Parathyroid adenoma (tissue), 2 donors: Measurements from ENCODE around the gene RAB30.
"Not testable (repeated sequence)": the region's sequence is repeated elsewhere in the genome, so short reads cannot be mapped to it uniquely, and the experiment has no call there.

Source experiments
- H2AFZ ChIP-seq: fragments of 300-600 bp; sonication (generic); one replicate; pipeline ENCODE4 v1.7.0; 2017; ENCODE audit warnings: antibody characterized with exemption, mild to moderate bottlenecking
- H3K27ac ChIP-seq: fragments of 300-600 bp; sonication (generic); one replicate; pipeline ENCODE4 v1.7.0; 2017
- H3K27me3 ChIP-seq: fragments of 300-600 bp; sonication (generic); one replicate; pipeline ENCODE4 v1.7.0; 2017; ENCODE audit warnings: low read length; ENCODE audit not compliant: control insufficient read depth, insufficient read depth
- H3K36me3 ChIP-seq: fragments of 300-600 bp; sonication (generic); one replicate; pipeline ENCODE4 v1.7.0; 2017; ENCODE audit warnings: low read length; ENCODE audit not compliant: control insufficient read depth, insufficient read depth
- H3K4me1 ChIP-seq: fragments of 300-600 bp; sonication (generic); one replicate; pipeline ENCODE4 v1.7.0; 2017; ENCODE audit warnings: control low read depth
- H3K4me2 ChIP-seq: fragments of 300-600 bp; sonication (generic); one replicate; pipeline ENCODE4 v1.7.0; 2017; ENCODE audit warnings: low read length
- H3K4me3 ChIP-seq: fragments of 300-600 bp; sonication (generic); one replicate; pipeline ENCODE4 v1.7.0; 2017; ENCODE audit warnings: low read depth, low read length
- H3K79me2 ChIP-seq: fragments of 300-600 bp; sonication (generic); one replicate; pipeline ENCODE4 v1.7.0; 2017; ENCODE audit warnings: control low read depth
- H3K9ac ChIP-seq: fragments of 300-600 bp; sonication (generic); one replicate; pipeline ENCODE4 v1.7.0; 2017; ENCODE audit warnings: mild to moderate bottlenecking
- H3K9me3 ChIP-seq: fragments of 300-600 bp; sonication (generic); one replicate; pipeline ENCODE4 v1.7.0; 2017; ENCODE audit warnings: low read length; ENCODE audit not compliant: control insufficient read depth
- CTCF ChIP-seq: fragments of 300-600 bp; sonication (generic); IDR thresholded peaks from one replicate; pipeline ENCODE4 v1.7.0; 2017; ENCODE audit warnings: antibody characterized with exemption, mild to moderate bottlenecking
- donor health status: primary hyperparathyroidism.

The RAB30 gene

GRCh38 chr11:82974851-82975250 is 96.8 kb downstream of the RAB30 start:
- Histone ChIP-seq H3K9ac (no peak overlapping the region), H3K4me2 (no peak overlapping the region), H3K79me2 (no peaks in the 10 kb centered on the region), H3K27me3 (no peaks in the 10 kb centered on the region), H3K36me3 (no peaks in the 10 kb centered on the region), H3K27ac (no peak overlapping the region), H3K4me1 (no peaks in the 10 kb centered on the region), H2AFZ (no peak overlapping the region), H3K4me3 (no peak overlapping the region), H3K9me3 (no peaks in the 10 kb centered on the region)
- no peak for TF ChIP-seq CTCF

GRCh38 chr11:82974135-82974534 is 97.6 kb downstream of the RAB30 start:
- no peak overlapping the region for H3K4me3 ChIP-seq
- no peaks in the 10 kb centered on the region for H3K27me3 ChIP-seq
- no peaks in the 10 kb centered on the region for H3K36me3 ChIP-seq
- H3K79me2 ChIP-seq: no peaks in the 10 kb centered on the region
- no peak overlapping the region for H2AFZ ChIP-seq
- no peak for TF ChIP-seq CTCF
- H3K4me2 ChIP-seq: no peak overlapping the region
- no peak overlapping the region for H3K9ac ChIP-seq
- no peak overlapping the region for H3K27ac ChIP-seq
- no peaks in the 10 kb centered on the region for H3K9me3 ChIP-seq
- no peaks in the 10 kb centered on the region for H3K4me1 ChIP-seq

GRCh38 chr11:82972103-82972502 is 99.6 kb downstream of the RAB30 start:
- Histone ChIP-seq H3K27me3 (no peaks in the 10 kb centered on the region), H3K4me1 (no peaks in the 10 kb centered on the region), H3K4me2 (no peak overlapping the region), H3K27ac (no peak overlapping the region), H3K4me3 (no peak overlapping the region), H3K9me3 (no peaks in the 10 kb centered on the region), H3K9ac (no peak overlapping the region), H2AFZ (no peak overlapping the region), H3K36me3 (no peaks in the 10 kb centered on the region), H3K79me2 (no peaks in the 10 kb centered on the region)
- TF ChIP-seq CTCF: no peak

- not testable (repeated sequence) for H2AFZ ChIP-seq, H3K4me3 ChIP-seq
Measured at GRCh38 chr11:82971519-82971946, 100.2 kb downstream of the RAB30 start.

GRCh38 chr11:82970507-82971083 is 101.1 kb downstream of the RAB30 start:
- not testable (repeated sequence) for H3K4me3 ChIP-seq, H2AFZ ChIP-seq, H3K27me3 ChIP-seq, H3K9me3 ChIP-seq, H3K79me2 ChIP-seq, H3K9ac ChIP-seq, H3K27ac ChIP-seq, H3K4me1 ChIP-seq, H3K4me2 ChIP-seq, H3K36me3 ChIP-seq

More at GRCh38 chr11:82971519-82971946, 100.2 kb downstream of the RAB30 start:
- H3K4me1 ChIP-seq, H3K79me2 ChIP-seq, H3K9me3 ChIP-seq, H3K36me3 ChIP-seq, H3K4me2 ChIP-seq, H3K9ac ChIP-seq, H3K27me3 ChIP-seq, H3K27ac ChIP-seq: not testable (repeated sequence)

GRCh38 chr11:82969811-82970210 is 101.9 kb downstream of the RAB30 start:
- no peak overlapping the region for H3K27ac ChIP-seq
- no peaks in the 10 kb centered on the region for H3K4me1 ChIP-seq
- H3K9ac ChIP-seq: no peak overlapping the region
- no peaks in the 10 kb centered on the region for H3K36me3 ChIP-seq
- H3K79me2 ChIP-seq: no peaks in the 10 kb centered on the region
- no peak for TF ChIP-seq CTCF
- H3K9me3 ChIP-seq: no peaks in the 10 kb centered on the region
- H3K4me2 ChIP-seq: no peak overlapping the region
- no peak overlapping the region for H2AFZ ChIP-seq
- H3K27me3 ChIP-seq: no peaks in the 10 kb centered on the region
- H3K4me3 ChIP-seq: no peak overlapping the region
